Stimulated activated CD8-positive, alpha-beta memory T cell treated with anti-CD3 and anti-CD28 coated beads, Interleukin-7, amount 100 ng/mL, for 4 hours (primary cell): ENCODE results near the gene PRRG2.

Experiments
- DNase-seq, 2 donors: peaks; one replicate each; pipeline ENCODE4 v3.0.0-alpha.2; 2020; ENCODE audit warnings: low read depth in 2 of 2

Gene PRRG2

GRCh38 chr19:49588365-49589122, 7.4 kb downstream of the PRRG2 start:
- DNase-seq, result no peak

DNA sequence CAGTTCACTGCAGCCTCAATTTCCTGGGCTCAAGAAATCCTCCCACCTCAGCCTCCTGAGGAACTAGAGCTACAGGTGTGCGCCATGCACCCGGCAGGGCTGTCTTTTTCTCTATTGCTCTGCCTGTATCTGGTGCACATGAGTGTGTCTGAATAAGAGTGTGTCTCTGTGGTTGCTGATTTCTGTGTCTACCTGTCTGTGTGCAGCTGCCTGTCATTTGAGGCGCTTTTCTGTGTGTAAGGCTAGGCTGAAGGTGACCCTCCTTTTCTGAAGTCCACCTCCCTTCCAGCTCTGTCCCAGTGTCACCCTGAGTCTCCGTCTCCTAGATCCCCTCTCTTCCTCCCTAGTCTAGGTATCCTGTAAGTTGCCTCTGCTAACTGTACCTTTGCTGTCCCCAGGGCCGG, 8.4 kb downstream of the PRRG2 start:
- DNase-seq, result no peak

DNA sequence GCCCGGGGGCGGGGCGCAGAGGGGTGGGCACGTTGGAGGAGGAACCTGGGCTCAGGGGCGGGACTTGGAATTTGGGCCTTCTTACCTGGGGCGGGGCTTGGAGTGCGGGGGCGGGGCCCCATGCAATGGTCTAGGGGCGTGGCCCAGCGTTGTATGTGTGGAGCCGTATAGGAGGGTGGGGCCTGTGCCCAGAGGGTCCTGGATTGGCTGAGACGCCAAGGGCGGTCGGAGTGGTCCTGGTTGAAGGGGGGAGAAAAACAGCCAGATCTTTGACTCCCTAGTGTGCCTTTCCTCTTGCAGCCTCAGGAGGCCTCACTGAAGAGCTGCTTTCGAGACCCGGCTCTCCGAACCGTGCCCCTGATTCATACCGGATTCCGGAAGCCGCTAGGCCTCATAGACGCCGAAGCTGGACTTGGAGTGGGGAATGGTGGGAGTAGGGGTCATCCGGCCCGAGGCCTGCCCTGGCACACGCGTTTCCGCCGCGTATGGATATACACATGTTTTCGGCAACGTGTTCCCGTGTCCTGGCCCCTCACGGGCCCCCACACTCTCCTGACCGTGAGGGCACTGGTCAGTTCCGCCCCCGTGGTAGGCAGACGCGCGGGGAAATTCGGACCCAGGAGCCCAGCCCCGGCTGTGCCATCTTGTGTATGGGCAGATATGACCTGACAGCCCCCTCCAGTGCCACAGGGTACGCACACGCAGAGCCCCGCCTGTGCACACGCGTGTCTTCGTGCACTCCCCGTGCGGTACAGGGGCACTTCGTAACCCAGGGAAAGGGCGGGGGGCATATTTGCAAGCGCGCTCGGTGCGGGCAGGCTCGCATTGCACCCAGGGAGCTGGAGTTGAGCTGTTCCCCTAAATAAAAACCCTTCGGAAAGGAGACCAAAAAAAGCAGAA, 9.2 kb downstream of the PRRG2 start:
- DNase-seq, result peak; percentile 90 to 91

GRCh38 chr19:49590971-49591730, 10.0 kb downstream of the PRRG2 start, which contains the start of gene PRR12:
Gene PRR12, plus strand, starts transcription at chr19:49591182. Its CDS starts 473 bp downstream, at chr19:49591655.
- DNase-seq, result peak in 1 of 2 donors; percentile 75

DNA sequence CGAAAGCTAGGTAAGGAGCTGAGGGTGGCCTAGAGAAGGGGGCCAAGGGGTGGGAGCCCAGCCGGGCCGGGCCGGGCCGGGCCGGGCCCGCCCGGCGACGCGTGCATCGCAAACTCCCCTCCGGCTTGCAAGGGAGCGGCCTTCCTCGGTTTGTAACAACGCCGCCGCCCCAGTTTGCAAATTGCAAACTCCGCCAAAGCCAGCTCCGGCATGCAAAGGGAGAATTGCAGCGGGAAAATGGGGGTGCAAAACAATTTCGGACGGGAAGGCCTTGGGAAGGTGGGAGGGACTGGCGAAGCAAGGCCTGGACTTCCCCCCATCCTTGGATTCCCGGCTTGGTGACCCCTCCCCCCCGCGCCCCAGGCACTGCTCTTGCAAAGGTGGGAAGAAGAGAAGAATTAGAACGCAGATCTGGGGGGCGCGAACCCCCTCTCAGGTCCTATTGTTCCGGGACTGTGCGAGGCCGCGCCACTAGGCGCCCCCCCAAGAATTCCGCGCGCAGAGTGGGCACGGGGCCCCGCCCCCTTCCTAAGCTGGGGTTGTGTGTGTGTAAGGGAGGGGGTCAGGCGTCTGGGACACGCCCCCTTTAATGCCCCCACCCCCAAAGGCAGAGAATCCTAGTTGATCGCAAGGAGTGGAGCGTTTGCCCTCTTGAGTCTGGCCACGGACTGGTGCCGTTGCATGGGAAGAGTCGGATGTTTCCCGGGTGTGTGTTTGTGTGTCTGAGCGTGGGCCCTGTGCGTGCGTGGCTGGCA, 10.8 kb downstream of the PRRG2 start:
- no peak for DNase-seq

DNA sequence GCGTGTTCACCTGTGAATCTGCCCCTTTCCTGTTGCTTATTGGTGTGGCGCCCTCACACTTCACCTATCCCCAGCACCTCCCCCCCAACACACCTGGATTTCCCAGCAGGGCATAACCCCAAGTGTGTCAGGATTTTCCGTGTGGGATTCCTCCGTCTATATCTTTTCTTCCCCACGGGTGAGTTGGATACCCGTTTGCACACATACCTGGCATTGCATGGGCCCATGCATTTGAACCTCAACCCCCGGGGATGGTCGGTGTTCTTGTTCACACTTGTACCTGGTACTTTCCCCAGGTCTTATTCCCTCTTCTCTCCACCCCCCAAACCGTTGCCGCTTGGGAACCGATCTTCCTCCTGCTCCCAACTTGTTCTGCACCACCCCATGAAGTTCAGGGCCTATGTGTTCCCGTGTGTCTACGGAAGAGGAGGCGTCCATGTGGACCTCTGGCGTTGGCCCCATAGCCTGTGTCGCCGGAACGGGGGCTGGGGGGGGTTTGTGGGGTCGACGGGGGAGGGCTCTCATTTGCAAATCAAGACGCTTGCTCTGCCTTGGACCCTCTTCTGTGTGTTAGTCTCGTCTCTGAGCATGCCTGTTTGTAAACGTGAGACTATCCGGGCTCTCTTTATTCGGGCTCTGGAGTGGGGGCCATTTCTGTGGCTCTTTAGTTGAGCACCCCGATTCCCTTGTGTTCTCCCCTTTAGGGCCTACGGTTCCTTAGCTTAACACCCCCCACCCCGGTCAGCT, 11.5 kb downstream of the PRRG2 start:
- no peak for DNase-seq

GRCh38 chr19:49593233-49594113, 12.4 kb downstream of the PRRG2 start:
- peak; percentile 88 to 89 for DNase-seq

DNA sequence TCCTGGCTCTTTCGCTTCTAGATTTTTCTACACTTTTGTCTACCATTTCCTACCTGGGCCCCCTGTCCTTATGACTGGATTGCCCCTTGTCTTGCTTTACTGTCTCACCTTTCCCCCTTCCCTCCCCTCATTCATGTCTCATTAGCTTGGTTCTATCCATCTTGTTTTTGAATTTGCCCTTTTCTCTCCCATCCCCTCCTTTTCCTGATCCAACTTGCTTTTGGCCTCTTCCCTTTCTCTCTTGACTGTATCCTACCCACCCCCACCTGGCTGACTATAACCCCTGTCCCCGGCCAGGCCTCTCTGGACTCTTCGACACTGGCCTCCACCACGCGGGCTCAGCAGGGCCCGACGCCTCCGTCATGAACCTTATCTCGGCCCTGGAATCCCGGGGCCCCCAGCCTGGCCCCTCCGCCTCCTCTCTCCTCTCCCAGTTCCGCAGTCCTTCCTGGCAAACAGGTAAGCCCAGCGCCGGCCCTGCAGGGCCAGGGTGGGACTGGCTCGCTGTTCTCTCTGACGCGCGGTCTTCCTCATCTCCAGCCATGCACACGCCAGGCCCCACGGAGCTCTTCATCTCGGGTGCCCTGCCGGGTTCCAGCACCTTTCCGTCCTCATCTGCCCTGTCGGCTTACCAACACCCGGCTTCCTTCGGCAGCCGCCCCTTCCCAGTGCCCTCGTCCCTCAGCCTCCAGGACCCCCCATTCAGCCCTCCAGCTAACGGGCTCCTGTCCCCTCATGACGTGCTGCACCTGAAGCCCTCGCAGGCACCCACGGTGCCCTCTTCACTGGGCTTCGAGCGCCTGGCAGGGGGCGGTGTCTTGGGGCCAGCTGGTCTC, 13.3 kb downstream of the PRRG2 start:
- no peak for DNase-seq

- DNase-seq, result no peak
Measured at GRCh38 chr19:49594993-49595818, 14.1 kb downstream of the PRRG2 start.

- no peak for DNase-seq
Measured at GRCh38 chr19:49595819-49596404, 14.8 kb downstream of the PRRG2 start.

GRCh38 chr19:49596407-49596806, 15.3 kb downstream of the PRRG2 start:
- DNase-seq, result no peak

GRCh38 chr19:49596954-49597702, 16.0 kb downstream of the PRRG2 start:
- DNase-seq, result no peak

GRCh38 chr19:49597703-49597974, 16.5 kb downstream of the PRRG2 start:
- no peak for DNase-seq

DNA sequence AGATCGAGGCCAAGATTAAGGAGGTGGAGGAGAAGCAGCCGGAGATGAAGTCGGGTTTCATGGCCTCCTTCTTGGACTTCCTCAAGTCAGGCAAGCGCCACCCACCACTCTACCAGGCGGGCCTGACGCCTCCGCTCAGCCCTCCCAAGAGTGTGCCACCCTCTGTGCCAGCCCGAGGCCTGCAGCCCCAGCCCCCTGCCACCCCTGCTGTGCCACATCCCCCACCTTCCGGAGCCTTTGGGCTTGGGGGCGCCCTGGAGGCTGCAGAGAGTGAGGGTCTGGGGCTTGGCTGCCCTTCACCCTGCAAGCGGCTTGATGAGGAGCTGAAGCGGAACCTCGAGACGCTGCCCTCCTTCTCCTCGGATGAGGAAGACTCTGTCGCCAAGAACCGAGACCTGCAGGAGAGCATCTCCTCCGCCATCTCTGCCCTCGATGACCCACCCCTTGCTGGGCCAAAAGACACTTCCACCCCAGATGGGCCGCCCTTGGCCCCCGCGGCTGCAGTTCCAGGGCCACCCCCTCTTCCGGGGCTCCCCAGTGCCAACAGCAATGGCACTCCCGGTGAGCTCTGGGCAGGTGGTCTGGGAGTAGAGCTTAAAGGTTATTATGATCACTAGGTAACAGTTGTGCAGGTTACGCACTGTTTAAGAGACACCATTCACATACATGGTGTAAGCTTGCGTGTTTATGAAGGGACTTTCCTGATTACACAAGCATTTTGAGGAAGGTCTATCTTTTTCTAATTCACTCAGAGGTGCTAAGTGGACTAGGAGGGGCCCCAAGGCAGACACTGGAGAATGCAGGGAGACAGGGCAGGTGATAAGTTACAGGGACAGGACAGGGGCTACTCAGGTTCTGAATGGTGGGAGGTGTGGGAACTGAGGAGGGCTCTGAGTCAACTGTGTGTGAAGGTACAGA, 18.5 kb downstream of the PRRG2 start:
- no peak for DNase-seq

DNA sequence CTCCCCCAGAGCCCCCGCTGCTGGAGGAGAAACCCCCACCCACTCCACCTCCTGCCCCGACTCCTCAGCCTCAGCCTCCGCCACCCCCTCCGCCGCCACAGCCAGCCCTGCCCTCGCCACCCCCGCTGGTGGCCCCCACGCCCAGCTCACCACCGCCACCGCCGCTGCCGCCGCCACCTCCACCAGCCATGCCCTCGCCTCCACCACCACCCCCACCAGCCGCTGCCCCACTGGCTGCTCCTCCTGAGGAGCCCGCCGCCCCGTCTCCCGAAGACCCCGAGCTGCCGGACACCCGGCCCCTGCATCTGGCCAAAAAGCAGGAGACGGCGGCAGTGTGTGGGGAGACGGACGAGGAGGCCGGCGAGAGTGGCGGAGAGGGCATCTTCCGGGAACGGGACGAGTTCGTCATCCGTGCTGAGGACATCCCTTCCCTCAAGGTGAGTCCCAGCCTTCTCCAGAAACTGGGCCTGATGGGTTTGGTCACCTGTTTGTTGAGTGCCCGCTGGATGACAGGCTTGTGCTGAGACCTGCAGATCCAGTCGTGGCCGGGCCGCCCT, 20.4 kb downstream of the PRRG2 start:
- DNase-seq, result no peak

DNA sequence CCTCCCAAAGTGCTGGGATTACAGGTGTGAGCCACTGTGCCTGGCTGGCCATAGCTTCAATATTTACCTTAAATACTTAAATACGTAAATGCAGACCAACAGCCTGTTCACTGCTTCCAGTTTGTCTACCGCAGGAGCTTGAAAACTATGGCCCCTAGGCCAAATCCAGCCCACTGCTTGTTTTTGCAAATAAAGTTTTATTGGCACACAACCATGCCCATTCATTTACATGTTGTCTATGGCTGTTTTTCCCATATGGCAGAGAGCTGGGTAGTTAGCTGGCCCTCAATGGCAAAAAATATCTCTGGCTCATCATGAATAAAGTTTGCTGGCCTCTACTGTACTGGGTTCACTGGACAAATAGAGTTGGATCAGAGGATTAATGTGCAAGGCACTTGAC, 21.7 kb downstream of the PRRG2 start:
- no peak for DNase-seq
